Measurements from ENCODE around the gene KNDC1.
"Not testable (repeated sequence)": the region's sequence is repeated elsewhere in the genome, so short reads cannot be mapped to it uniquely, and the experiment has no call there.

The KNDC1 gene

DNA sequence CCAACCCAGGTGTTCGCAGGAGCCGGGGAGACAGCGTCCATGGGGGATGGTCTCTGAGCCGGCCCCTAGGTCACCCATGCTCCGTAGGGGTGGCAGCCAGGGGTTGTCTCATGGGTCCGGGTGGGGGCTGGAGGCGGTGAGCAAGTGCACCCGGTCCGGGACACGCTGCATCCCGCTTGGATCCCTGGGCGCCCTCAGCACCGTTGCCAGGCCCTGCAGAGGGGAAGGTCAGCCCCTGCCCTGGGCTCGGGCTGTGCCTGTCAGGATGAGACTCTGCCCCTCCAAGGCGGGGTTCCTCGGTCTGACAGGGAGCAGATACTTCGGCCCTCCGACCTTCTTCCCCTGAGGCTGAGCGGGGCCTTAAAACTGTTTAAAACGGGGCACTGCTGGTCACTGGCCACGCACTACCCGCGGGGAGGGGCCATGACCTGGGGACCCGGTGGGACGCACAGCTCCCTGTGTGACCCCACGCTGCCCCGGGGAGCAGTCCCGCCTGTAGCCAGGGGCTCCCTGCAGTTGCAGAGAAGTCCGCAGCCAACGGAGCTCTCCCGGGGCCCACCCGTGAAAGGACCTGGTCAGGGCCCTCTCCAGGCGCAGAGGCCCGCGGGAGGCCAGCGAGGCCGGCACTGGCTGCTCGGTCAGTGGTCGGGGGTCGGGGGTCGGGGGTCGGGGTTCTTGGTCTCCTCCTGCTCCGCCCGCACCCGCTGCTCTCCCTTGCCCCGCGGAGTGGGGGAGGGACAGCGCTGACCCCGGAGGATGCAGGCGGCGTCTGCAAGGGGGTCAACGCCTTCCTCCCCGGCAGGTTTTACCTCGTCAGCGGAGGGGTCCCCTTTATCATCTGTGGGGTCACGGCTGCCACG is 33.4 kb upstream of the KNDC1 start:
- no peak for DNase-seq (ENCODE audit: low spot score)

DNA sequence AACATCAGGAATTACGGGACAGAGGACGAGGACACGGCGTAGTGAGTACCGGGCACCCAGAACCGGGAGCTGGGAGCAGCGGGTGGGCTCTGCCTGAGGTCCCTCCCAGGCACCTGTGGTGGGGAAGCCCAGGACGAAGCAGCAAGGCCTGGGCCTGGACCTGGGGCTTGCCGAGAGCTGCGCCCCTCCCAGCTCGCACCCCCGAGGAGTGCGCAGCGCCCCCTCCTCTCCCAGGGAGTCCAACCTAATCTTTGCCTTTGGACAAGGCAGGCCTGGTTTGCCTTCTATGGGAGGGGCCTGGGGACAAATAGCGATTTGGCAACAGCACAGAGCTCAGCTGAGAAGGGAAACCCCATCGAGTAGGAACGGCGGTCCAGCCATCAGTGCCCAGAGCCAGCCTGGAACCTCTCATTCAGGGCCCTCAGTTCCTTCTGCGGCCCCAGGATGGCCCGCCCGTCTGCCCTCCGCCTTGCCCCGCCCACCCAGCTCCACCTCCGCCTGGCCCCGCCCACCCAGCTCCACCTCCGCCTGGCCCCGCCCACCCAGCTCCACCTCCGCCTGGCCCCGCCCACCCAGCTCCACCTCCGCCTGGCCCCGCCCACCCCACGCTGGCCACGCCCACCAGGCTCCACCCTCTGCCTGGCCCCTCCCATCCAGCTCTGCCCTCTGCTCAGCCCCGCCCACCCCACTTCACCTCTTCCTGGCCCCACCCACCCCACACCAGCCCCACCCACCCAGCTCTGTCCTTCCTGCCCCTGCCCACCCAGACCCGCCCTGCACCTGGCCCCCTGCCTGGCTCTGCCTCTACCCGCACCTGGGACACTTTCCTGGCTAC is 32.5 kb upstream of the KNDC1 start:
- DNase-seq (ENCODE audit: low spot score): no peak

DNA sequence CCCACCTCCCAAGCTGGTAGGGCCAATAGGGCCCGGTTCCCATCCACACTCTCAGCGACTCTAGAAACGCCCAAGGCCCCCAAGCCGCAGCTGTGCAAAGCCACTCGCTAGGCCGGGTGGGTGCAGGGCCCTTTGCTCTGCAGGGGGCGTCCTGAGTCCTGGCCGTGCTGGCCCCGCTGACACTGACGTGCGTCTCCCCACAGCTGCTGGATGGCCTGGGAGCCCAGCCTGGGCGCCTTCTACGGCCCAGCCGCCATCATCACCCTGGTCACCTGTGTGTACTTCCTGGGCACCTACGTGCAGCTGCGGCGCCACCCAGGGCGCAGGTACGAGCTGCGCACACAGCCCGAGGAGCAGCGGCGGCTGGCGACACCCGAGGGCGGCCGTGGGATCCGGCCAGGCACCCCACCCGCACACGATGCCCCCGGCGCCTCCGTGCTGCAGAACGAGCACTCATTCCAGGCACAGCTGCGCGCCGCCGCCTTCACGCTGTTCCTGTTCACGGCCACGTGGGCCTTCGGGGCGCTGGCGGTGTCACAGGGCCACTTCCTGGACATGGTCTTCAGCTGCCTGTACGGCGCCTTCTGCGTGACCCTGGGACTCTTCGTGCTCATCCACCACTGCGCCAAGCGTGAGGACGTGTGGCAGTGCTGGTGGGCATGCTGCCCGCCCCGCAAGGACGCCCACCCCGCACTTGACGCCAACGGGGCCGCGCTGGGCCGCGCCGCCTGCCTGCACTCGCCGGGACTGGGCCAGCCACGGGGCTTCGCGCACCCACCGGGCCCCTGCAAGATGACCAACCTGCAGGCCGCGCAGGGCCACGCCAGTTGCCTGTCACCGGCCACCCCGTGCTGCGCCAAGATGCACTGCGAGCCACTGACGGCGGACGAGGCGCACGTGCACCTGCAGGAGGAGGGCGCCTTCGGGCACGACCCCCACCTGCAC is 31.6 kb upstream of the KNDC1 start:
- DNase-seq (ENCODE audit: low spot score): no peak

DNA sequence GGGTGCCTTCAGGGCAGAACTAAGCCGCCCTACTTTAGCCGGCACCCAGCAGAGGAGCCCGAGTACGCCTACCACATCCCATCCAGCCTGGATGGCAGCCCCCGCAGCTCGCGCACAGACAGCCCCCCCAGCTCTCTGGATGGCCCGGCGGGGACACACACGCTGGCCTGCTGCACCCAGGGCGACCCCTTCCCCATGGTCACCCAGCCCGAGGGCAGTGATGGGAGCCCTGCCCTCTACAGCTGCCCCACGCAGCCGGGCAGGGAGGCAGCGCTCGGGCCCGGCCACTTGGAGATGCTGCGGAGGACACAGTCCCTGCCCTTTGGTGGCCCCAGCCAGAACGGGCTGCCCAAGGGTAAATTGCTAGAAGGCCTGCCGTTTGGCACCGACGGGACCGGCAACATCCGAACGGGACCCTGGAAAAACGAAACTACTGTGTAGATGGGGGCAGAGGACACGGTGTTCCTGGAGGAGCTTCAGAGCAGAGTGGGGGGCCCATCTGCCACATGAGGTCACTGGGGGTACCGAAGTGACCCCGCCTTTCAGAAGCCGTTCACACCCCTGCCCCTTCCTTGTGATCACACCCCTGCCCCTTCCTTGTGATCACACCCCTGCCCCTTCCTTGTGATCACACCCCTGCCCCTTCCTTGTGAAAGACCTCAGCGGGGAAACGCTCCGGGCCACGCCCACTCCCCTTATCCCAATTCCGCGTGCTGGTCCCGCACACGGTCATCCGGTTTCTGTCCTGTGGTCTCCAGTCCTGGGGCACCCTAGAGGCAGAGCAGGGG is 30.8 kb upstream of the KNDC1 start:
- no peak for DNase-seq (ENCODE audit: low spot score)

DNA sequence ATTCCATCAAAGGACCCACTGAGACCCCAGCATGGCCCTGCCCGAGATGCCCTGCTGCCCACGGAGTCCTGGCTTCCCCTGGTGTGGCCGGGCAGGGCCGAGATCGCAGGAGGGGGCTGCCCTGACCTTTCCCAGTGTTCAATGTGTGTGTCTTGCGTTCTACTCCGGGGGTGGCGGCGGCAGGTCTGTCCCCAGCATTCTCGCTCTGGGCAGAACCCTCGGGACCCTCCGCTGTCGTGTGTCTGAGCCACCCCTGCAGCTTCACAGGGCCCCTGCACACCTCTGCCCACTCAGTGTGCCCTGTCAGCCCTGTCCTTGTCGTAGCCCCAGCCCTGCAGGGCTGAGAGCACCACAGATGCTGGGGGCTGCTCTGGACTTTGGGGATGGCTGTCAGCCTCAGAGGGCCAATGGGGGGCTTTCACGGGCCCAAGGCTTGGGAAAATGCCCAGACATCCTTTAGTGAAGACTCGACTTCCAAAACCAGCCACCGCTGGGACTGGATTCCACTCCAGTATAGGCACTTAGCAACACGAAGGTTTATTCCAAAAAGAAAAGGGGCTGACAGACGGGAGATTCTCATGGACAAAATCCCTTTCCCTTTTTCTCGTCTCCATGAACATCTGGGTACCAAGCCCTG is 30.0 kb upstream of the KNDC1 start:
- no peak for DNase-seq (ENCODE audit: low spot score)

DNA sequence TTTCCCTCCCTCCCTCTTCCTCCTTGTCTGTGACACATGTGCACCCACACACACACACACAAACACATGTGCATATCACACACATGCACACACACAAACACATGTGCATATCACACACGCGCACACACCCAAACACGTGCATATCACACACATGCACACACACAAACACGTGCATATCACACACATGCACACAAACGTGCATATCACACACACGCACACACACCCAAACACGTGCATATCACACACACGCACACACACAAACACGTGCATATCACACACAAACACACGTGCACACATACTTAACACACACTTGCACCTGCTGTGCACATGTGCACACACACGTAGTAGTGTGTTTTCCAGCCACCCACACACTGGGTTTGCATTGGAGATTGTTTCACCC is 29.4 kb upstream of the KNDC1 start:
- DNase-seq (ENCODE audit: low spot score): no peak

DNA sequence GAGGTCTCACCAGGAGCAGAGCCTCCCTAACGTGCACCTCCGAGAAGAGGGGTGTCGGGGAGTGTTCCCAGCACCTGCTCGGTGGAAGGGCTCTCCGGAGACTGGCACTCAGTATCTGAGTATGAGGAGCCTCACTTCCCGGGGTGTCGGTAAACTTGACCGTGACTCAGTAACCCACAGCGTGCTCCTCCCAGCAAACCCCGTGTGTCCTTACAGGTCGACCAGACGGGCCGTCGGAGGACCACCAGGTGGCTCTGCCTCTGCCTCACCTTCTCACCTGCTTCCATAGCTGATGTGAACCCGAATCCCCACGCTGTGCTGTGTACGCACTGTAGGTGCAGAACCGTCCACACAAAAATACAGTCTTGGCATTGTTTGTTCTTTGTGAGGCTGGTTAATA is 29.0 kb upstream of the KNDC1 start:
- DNase-seq (ENCODE audit: low spot score): no peak

DNA sequence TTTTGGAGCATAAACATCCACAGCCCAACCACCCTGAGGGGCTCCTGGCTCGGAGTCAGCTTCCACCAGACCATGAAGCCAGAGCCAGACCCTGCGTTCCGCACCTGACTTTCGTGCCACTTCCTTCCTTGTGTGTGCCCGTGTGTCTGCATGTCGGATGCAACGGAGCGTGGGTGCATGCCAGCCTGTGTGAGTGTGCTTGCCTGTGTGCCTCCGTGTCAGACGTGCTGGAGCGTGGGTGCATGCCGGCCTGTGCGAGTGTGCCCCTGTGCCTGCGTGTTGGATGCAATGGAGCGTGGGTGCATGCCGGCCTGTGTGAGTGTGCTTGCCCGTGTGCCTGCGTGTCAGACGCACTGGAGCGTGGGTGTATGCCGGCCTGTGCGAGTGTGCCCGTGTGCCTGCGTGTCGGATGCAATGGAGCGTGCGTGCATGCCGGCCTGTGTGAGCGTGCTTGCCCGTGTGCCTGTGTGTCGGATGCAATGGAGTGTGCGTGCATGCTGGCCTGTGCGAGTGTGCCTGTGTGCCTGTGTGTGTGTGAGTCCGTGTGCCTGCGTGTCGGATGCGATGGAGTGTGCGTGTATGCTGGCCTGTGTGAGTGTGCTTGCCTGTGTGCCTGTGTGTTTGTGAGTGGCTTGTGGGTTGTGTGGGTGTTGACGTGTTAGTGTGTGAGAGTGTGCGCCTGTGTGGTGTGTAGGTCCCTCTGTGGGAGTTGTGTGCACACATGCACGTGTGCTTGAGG is 28.1 kb upstream of the KNDC1 start:
- DNase-seq (ENCODE audit: low spot score): no peak

DNA sequence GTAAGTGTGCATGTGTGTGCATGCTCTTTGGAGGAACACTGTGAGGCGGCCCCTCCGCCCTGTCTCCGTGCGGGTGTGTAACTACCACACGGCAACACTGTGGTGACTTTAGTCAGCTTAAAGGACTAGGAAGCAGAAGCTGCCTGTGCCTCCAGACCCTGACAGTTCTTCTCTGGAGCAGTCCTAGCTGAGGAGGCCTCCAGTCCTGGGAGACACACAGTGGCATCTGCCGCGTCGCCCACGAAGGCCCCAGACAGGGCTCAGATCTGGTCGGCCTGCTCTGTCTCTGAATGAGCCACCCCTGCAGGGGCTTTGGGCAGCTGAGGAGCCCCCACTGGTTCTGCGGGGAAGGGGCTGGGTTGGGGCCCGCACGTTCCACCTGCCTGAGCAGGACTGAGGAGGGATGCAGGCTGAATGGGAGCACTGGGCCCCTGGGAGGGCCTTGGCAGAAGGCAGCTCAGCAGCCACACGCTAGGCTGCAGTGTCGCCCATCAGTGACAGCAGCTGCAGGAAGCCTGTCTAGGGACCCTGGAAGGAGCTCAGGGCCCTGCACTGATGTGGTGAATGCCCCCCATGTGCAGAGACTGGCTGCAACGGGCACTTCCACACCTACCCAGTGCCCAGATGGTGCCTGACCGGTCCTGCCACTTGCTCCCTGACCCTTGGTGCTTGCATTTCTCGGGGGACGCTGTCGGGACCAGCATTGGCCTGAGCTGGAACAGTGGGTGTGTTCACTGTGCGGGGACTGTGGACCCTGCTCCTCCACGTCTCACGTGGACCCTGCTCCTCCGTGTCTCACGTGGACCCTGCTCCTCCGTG is 27.3 kb upstream of the KNDC1 start:
- no peak for DNase-seq (ENCODE audit: low spot score)

DNA sequence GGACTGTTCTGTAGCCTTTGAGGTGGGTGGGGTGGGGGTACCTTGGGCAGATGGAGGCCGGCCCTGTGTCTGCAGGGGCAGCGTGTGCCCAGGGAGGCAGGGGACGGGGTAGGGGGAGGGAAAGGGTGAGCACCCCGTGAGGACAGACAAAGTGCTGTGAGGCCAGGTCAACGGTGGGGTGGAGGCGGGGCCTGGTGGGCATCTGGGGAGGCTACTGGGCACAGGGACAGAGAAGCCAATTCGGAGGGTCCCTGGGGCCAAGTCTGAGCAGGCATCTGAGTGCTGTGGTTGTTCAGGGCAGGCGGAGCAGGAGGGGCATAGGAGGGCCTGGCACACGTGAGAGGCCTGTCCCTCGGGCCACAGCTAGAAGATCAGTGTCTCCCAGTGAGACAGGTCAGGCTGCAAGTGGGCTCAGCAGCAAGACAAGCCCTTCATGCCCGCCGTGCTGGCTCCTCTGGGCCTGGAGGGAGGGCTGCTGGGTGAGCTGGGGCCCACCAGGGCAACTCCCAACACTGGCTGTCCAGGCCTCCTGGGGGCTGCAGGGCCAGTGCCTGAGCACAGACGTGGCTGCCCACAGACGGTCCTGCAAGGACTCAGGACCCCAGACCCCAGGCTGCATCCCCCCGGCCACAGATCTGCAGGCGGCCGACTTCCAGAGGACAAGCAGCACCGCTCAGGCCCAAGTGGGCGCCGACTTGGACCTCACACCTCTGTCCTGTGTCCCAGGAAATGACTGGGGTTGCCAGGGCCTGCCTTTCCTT is 26.4 kb upstream of the KNDC1 start:
- no peak for DNase-seq (ENCODE audit: low spot score)

DNA sequence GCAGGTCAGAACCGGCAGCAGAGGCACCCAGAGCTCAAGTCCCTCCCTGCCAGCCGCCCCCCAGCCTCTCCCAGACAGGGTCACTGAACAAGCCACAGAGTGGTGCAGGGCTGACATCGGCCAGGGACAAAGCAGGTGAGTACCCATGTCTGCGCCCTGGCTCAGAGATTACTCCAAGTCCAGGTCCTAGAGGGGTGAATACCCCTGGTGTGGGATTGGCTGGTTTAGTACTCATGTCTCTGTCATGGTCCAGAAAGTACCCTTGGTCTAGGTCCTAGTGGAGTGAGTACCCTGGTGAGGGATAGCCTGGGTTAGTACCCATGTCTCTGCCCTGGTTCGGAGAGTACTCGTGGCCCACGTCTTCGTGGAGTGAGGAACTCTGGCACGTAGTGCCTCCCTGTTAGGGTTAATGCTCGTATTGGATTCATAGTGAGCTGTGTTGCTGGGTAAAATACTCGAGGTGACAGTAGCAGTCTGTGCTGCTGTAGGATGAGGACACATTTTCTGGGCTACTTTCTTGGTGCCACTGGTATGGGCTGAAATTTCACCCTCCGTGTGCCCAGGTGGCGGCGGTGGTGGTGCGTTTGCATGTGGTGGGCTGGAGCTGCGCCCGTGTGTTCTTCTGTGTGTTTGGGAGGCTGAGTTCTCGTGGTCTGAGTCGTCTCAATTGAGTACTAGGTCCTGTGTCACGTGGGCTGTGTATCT is 25.5 kb upstream of the KNDC1 start:
- DNase-seq (ENCODE audit: low spot score): no peak

DNA sequence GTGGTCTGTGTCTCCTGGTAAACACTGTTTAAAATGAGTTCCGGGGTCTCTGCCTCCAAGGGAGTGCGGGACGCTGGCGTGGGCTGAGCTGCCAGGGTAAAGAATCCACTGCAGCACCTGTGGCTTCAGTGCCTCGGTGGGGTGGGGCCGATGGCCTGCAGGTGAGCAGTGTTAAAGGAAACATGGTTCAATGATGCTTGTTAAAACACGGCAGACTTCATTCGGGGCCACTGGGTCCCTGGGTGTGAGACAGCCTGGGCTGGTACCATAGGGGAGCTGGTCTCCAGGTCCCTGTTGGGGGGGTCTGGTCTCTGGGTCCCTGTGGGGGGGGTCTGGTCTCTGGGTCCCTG is 24.9 kb upstream of the KNDC1 start:
- DNase-seq (ENCODE audit: low spot score): no peak

DNA sequence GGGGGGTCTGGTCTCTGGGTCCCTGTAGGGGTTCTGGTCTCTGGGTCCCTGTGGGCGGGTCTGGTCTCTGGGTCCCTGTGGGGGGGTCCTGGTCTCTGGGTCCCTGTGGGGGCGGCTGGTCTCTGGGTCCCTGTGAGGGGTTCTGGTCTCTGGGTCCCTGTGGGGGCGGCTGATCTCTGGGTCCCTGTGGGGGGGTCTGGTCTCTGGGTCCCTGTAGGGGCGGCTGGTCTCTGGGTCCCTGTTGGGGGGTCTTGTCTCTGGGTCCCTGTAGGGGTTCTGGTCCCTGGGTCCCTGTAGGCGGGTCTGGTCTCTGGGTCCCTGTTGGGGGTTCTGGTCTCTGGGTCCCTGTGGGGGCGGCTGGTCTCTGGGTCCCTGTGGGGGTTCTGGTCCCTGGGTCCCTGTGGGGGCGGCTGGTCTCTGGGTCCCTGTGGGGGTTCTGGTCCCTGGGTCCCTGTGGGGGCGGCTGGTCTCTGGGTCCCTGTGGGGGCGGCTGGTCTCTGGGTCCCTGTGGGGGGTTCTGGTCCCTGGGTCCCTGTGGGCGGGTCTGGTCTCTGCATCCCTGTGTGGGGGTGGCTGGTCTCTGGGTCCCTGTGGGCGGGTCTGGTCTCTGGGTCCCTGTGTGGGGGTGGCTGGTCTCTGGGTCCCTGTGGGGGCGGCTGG is 22.4 kb upstream of the KNDC1 start:
- DNase-seq (ENCODE audit: low spot score): not testable (repeated sequence)

DNA sequence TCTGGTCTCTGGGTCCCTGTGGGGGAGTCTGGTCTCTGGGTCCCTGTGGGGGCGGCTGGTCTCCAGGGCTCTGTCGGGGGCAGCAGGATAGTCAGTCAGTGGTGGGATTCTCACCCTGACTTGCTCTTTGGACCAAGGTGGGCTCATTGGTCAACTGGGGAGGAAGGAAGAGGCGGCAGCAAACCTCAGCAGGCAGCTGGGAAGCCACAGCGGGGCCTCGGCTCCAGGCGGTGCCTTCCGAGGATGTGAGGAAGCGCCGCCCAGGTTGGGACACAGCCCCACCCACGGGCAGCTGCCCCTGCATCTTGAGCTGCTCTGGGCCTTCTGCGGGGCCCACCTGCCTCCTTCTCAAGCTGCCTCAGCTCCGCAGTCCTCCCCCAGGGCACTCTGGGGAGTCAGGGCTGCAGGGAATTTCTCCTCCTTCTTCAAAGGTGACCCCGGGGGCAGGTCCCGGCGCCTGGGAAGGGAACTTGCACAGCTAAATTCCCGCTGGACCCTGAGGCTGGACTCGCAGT is 20.4 kb upstream of the KNDC1 start:
- peak; percentile 33 for DNase-seq (ENCODE audit: low spot score)

DNA sequence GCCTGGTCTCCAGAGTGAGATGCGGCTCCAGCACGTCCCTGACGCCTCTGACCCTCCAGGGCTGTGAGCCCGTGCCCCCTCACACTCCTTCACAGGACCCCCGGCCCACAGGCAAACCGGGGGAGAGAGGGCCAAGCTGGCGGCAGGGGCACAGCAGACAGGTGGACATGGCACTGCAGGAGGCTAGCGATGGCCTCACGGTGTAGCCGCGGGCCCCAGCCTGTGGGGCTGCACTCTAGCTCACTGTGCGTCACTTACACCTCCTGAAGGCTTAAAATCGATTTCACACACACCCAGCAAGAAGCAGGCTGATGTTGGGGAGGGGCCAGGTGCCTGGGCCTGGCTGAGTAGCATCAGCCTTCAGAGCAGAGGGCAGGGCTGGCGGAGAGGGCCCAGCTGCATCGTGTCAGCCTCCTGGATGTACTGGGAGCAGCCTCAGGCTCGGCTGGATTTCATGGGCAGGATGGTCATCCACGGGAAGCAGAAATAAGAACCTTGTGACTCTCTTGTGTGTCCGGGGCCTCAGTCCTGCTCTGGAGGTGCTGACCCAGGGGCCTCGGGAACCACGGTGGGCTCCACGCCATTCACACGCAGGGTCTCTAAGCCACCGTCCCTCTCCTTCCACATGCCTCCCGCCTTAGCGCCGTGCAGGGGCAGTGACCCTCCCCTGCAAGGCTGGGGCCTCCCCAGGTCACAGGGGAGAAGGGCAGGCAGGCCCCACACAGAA is 19.4 kb upstream of the KNDC1 start:
- DNase-seq (ENCODE audit: low spot score): no peak
